Kidney epithelial cell (primary cell): Measurements from ENCODE around the gene TGM5. TPM values are rescaled to one million over a fixed set of nuclear protein-coding genes. Genes with fewer than 3 reads are reported as not detected.

Source experiments
- DNase-seq: peaks from one replicate; pipeline ENCODE4 v3.0.0-alpha.2; 2010; ENCODE audit warnings: low read depth
- H3K27me3 ChIP-seq: 2 replicates; pipeline ENCODE4 v1.6.0; 2011; ENCODE audit warnings: low read length; ENCODE audit not compliant: control insufficient read depth, insufficient read depth
- H3K36me3 ChIP-seq: 2 replicates; pipeline ENCODE4 v1.5.1; 2011; ENCODE audit warnings: low read length; ENCODE audit not compliant: control insufficient read depth, insufficient read depth
- H3K4me3 ChIP-seq: 2 replicates; pipeline ENCODE4 v1.5.1; 2011; ENCODE audit warnings: low read depth, mild to moderate bottlenecking, control low read depth, low read length
- CTCF ChIP-seq: IDR thresholded peaks from 2 replicates; pipeline ENCODE4 v1.5.1; 2011; ENCODE audit warnings: mild to moderate bottlenecking, moderate library complexity, low read length, control low read depth, inconsistent platforms; ENCODE audit not compliant: insufficient read depth, poor library complexity, severe bottlenecking
- total RNA-seq: library from RNA; depleted of rRNA; stranded (reverse); fragments of >200 nt; gene quantifications from 2 replicates; pipeline ENCODE4 v1.2.3, GENCODE V29; 2015

The TGM5 gene
- total RNA-seq, 1 donor from 2014 or later: not detected

- Histone ChIP-seq H3K27me3 (peaks cover 9% of the 10 kb centered on the region), H3K36me3 (no peaks in the 10 kb centered on the region), H3K4me3 (no peak overlapping the region)
- no peak for TF ChIP-seq CTCF
- DNase-seq: no peak
These were observed 19.3 kb upstream of the TGM5 start for GRCh38 chr15:43286074-43286473.

GRCh38 chr15:43285609-43286037, 18.9 kb upstream of the TGM5 start:
- TF ChIP-seq CTCF: peak; percentile 76
- Histone ChIP-seq H3K4me3 (no peak overlapping the region), H3K36me3 (no peaks in the 10 kb centered on the region), H3K27me3 (peaks cover 9% of the 10 kb centered on the region)
- DNase-seq: no peak

GRCh38 chr15:43283526-43283925, 16.8 kb upstream of the TGM5 start:
- Histone ChIP-seq H3K4me3 (no peak overlapping the region), H3K36me3 (no peaks in the 10 kb centered on the region), H3K27me3 (peaks cover 9% of the 10 kb centered on the region)
- no peak for TF ChIP-seq CTCF
- DNase-seq: no peak

- DNase-seq: no peak
- no peak for TF ChIP-seq CTCF
- Histone ChIP-seq H3K36me3 (no peaks in the 10 kb centered on the region), H3K4me3 (no peak overlapping the region), H3K27me3 (peaks cover 5% of the 10 kb centered on the region)
These were observed 15.3 kb upstream of the TGM5 start for GRCh38 chr15:43281926-43282602.

GRCh38 chr15:43280996-43281395, 14.3 kb upstream of the TGM5 start:
- Histone ChIP-seq H3K27me3 (peaks cover 10% of the 10 kb centered on the region), H3K4me3 (no peak overlapping the region), H3K36me3 (no peaks in the 10 kb centered on the region)
- no peak for TF ChIP-seq CTCF
- no peak for DNase-seq

- H3K4me3 ChIP-seq: no peak overlapping the region
- TF ChIP-seq CTCF: no peak
- no peaks in the 10 kb centered on the region for H3K36me3 ChIP-seq
- DNase-seq: no peak
- H3K27me3 ChIP-seq: peaks cover 12% of the 10 kb centered on the region
These were observed 12.8 kb upstream of the TGM5 start for GRCh38 chr15:43279496-43279895.
